HG03039 (cell line): ENCODE results near the gene KDM2B.

Source experiments
- ATAC-seq: cut with Tn5 transposase; IDR thresholded peaks from one replicate; pipeline ENCODE4 v1.9.1; 2021; ENCODE audit warnings: mild to moderate bottlenecking, moderate library complexity; ENCODE audit not compliant: unreplicated experiment

KDM2B gene

DNA sequence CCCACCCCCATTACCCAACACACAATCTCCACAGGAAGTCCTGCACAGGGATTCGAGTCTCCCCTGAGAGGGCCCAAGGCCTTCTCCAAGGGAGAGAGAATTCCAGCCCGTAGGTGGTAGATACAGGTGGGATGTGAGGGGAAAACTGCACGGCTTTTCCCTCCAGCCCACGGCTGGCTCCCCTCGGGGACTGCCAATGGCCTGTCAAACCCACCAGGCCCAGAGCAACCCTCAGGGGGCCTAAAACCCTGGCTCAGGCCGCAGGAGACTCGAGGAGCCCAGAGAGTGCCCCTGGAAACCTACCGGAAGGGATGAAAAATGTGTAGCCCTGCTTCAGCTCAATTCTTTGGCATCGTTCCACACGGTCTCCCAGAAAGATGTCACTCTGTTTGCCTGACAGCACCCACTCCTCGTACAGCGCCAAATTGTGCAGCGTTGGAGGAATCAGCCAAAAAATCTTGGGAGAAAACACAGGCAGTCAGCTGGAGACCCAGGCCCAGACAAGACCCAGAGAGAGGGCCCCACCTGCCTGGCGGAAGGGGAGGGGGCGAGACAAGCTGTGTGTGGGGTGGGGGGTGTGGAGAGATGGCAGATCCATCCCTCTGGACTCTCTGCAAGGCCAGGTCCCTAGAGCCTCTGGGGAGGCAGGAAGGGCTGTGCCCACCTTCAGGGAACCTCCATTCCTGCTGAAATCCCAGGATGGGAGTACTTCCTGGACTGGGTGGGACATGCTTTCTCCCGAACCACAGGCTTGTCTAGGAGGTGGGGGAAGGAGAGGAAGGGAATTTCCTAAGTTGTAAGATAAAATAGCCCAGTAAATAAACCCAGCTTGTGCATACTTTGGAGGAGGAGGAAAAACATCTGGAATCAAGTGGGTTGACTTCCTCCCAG, 48.1 kb downstream of the KDM2B start:
- ATAC-seq, result no peak

GRCh38 chr12:121531356-121531750, 49.5 kb downstream of the KDM2B start:
- no peak for ATAC-seq

DNA sequence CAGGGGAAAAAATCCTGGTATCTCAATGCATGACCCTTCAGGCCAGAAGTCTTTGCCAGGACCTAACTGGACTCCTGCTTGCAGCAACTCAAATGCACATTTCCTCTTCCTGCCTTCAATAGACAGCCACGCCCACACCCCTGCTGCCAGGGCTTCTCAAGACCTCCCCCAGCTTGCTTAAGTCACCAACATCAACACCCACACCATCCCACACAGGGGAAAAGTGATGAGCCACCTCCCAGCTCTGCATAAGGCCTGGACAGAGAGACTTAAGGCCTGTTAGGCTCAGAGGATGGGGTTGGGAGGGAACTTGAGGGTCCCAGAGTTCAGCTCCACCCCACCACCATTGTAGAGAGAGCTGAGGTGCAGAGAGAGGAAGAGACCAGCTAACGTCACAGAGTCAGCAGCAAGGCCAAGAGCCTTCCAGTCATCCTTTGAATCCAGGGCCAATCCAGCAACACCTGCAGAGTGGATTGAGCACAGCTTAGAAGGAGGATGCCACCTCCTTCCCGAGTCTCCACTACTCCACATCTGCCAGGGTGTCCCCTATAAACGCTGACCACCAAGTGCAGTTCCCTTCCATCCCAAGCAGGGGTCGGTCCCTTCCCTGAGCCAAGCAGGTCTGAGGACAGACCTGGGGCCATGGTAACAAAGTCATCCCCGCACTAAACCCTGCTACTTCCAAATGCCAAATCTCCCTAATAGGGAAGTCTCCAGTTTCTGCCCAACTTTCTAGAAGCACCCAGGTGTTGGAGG, 50.0 kb downstream of the KDM2B start:
- ATAC-seq, result no peak

DNA sequence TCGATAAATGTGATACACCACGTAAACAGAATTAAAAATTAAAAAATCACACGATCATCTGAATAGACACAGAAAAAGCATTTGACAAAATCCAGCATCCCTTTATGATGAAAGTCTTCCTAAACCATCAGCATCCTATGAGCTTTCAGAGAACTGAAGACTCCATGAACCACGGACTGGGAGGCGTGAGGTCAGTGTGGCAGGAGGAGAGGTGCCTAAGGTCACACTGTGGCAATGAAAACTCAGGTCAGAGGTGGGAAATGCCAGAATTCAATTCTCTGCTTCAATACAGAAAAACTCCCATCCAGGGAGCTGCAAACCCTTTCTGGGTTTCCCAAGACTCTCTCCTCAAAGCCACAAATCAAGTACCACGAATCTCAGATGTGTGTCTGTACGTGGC, 51.6 kb downstream of the KDM2B start:
- no peak for ATAC-seq

GRCh38 chr12:121525411-121525810, 55.4 kb downstream of the KDM2B start:
- no peak for ATAC-seq

DNA sequence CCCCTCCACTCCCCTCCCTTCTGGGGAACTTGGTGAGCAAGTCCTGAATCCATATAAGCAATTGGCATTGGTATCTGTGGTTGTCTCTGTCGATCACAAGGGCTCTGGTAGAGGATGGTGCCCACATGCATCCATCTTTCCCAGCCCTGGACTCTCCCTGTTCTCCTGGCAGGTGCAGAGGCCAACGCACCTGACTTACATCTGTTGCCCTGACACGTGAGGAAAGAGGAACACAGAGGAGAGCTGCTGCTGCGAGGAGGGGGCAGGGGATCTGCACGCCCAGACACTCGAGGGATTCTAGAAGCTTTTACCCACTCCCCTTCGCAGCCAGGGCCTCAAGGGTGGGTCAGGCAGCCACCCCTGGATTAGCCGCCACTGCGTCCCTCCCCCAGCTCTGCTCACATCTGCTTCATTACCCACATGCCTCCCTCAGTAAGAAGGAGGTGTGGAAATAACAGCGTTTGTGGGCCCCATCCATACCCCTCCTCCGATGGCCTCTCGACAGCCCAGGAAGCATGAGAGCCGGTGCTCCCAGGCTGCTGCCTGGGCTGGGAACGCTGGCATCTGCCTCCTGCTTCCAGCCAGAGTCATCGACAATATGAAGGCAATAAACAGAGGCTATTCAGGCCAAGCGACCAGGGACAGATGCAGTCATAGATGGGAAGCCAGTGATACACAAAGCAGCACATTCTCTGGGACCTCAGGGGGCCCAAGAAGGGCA, 56.5 kb downstream of the KDM2B start:
- ATAC-seq, result no peak

DNA sequence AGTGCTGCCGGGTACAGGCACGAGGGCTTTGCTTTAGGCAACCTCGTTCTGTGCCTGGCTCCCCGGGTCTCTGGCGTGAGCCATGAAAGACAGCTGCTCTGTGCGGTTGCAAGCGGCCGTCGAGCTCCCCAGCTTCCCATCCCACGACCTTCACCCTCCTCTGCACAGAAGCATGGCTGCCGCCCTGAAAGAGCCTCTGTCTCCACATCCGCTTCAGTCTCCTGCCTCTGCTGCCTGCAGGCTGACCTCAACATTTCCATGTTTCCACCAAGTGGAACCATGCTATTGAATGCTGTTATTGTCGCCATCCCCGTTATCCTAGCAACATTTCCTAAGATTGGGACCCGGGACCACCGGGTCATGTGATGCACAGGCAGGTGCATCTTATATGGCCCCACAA, 57.1 kb downstream of the KDM2B start:
- no peak for ATAC-seq

- ATAC-seq, result no peak
Observed at GRCh38 chr12:121522971-121523370, 57.9 kb downstream of the KDM2B start.

GRCh38 chr12:121520586-121521086, 60.2 kb downstream of the KDM2B start:
- ATAC-seq, result no peak

DNA sequence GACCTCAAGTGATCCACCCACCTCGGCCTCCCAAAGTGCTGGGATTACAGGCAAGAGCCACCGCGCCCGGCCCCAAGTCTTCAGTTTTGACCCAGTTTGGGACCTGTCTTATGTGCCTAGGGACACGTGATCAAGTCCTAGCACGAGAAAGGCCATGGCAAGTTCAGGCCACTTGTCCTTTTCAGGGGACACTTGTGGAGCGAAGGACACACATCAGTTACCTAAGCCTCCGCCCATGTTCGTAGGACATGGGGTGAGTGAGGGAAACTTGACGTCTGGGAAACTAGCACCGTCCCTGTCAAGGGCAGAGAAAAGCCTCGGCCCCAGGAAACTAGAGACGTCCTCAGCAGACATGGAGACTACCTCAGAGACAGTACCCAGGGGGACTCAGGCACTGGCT, 60.7 kb downstream of the KDM2B start:
- ATAC-seq, result no peak

- no peak for ATAC-seq
Observed at GRCh38 chr12:121519227-121519626, 61.6 kb downstream of the KDM2B start.

GRCh38 chr12:121518656-121519055, 62.2 kb downstream of the KDM2B start:
- no peak for ATAC-seq

DNA sequence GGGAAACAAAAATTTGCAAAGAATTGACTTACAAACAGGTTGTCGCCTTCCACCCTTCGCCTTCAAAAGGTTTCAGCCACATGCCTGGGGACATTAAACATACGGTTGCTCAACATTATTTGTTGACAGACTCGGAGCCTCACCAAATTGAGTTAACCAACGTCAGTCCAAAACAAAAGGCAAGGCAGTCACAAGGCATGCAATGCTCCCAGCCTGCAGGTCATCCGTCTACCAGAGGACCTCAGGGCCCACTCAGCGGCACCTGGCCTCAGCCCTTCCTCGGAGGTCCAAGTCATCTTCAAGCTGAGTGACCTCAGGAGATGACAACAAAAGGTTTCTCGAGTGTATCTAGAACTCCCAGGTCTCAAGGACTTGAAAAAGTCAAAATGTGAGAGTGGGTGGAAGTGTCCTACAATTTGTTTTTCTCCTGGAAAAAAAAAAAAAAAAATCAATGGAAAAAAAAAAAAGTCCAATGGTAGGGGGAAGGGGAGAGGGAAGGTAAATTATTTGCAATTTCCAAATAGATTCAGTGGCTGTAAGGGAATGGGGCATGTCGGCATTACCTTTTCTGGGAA, 64.3 kb downstream of the KDM2B start:
- ATAC-seq, result no peak

GRCh38 chr12:121515615-121516014, 65.2 kb downstream of the KDM2B start:
- no peak for ATAC-seq

DNA sequence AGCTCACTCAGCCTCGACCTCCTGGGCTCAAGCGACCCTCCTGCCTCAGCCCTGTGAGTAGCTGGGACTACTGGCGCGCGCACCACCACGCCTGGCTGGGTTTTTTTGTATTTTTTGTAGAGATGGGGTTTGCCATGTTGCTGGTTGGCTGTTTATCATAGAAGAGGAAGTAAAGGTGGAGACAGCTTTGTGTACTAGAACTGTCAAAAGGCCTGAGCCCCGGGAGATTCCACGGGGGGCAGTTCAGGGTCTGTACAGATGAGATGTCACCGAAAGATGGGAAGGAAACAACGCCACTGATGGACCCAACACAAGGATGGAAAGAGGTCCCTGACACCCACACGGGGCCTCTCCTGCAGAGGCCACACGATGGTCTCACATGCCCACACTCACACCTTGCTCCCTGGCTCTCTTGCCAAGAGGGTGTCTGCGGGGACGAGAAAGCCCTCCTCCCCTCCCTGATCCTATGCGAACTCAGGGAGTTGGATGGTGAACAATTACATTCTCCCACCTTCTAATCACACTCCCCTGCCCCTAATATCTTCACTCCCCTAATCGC, 66.6 kb downstream of the KDM2B start:
- no peak for ATAC-seq

GRCh38 chr12:121513464-121514183, 67.2 kb downstream of the KDM2B start:
- ATAC-seq, result no peak

- no peak for ATAC-seq
Observed at GRCh38 chr12:121512561-121512960, 68.3 kb downstream of the KDM2B start.

GRCh38 chr12:121511916-121512315, 68.9 kb downstream of the KDM2B start:
- no peak for ATAC-seq

GRCh38 chr12:121509339-121509738, 71.5 kb downstream of the KDM2B start:
- ATAC-seq, result no peak

DNA sequence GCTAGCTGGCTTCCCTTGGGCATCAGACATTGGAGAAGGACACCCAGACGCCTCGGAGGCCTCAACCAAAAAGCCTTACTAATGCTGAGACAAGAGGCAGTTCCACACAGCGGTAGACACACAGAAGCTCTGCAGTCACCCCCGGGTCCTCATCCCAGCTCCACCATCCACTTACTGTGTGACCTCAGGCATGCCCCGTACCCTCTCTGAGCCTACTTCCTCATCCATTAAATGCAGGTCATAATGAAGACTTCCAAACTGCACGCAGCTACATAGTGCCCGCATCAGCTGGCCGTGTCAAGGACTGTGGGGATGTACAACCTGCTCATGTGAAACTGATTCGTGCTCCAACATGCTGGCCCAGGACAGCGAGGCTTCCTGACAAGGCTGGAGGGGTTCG, 72.3 kb downstream of the KDM2B start:
- ATAC-seq, result no peak
